CD4-positive, alpha-beta T cell treated with Interleukin-15 for 4 hours (primary cell): ENCODE results near the gene SLC22A15.

ENCODE experiments used
- DNase-seq: peaks from one replicate; pipeline ENCODE4 v3.0.0-alpha.2; 2020; ENCODE audit warnings: low spot score

SLC22A15 gene

DNA sequence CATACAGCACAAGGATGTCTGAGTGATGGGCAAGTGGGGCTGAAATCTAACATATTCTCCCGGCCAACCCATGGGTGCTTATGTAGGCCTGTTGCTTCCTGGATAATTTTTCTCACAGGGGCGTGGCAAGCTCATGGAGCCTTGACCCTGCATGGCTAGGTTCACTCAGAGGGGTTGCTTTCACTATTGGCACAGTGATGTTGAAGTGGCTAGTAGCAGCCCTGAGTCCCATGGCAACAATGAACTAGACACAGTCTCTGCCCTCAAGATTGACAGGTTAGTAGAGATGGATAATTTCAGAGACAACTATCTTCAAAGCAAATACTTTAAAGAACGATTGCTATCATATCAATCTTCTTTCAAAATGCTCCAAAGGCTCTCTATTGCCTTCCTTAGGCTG is 128.4 kb downstream of the SLC22A15 start:
- no peak for DNase-seq

- no peak for DNase-seq
Observed at GRCh38 chr1:116105996-116106395, 129.7 kb downstream of the SLC22A15 start.

GRCh38 chr1:116106646-116107045 is 130.3 kb downstream of the SLC22A15 start:
- DNase-seq: no peak

GRCh38 chr1:116107371-116107770 is 131.1 kb downstream of the SLC22A15 start:
- no peak for DNase-seq

DNA sequence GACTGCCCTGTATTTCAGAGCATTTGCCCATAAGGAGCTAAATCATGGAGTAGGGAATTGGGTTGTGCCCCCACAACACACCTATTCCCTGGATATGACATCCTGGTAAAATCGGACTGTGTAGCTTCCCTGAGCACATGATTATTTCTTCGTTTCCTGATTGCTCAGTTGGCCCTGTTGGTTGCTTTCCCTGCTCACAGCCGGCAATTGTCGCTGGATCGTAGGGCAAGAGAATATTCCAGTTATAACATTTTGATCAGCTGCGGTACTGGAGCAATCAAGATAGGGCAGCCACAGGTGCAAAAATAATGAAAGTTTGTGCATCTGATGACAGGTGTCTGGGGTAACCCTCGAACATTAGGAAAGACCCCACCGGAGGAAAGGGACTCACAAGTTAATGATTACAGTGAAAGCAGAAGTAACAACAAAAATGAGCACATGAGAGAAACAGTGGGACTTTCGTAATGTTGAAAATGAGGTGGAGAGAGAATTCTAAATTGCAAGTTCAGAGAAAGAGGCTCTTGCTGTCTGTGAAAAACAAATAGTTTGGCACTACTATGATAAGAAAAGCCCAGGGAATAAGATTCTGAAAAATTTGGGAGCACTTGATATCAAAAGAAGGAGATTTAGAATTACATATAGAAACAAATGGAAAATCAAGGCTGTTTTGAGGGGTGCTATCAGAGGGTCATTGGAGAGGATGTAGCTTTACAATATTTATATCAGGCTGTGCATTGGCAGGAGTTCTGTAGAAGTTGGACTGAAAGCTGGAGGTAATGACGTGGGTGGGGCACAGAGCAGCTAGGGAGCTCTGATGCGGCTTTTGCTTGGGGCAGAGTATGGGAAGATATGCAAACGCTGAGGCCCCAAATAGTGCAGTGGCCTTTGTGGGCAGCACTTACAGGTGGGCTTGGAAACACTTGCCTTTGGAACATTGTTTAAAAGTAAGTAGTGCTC is 134.5 kb downstream of the SLC22A15 start, which contains the start of gene MAB21L3:
MAB21L3 (plus strand) TSS at position 833 of the 957 bp plus-strand sequence. CDS start 1,217 bp downstream, outside the sequence.
- no peak for DNase-seq

DNA sequence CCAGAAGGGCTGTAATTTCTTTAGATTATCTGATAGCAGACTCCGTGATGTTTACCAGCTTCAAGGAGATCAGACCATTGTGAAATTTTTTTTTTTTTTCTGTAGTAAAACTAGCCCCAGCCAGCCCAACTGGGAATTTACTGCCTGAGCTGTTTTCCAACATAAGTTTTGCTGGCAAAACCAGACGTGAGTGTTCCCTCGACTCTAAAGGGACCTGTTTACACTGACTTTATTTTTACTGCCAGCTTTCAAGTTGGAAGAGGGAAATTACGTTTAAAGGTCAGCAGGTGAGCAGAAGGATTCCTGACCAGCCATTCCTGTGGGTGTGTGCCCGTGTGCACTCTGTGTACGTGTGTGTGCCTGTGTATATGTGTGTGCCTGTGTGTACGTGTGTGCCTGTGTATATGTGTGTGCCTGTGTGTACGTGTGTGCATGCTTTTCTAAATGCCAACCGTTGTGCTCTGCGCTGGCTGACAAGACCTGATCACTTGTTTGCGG is 135.3 kb downstream of the SLC22A15 start:
- DNase-seq: no peak

DNA sequence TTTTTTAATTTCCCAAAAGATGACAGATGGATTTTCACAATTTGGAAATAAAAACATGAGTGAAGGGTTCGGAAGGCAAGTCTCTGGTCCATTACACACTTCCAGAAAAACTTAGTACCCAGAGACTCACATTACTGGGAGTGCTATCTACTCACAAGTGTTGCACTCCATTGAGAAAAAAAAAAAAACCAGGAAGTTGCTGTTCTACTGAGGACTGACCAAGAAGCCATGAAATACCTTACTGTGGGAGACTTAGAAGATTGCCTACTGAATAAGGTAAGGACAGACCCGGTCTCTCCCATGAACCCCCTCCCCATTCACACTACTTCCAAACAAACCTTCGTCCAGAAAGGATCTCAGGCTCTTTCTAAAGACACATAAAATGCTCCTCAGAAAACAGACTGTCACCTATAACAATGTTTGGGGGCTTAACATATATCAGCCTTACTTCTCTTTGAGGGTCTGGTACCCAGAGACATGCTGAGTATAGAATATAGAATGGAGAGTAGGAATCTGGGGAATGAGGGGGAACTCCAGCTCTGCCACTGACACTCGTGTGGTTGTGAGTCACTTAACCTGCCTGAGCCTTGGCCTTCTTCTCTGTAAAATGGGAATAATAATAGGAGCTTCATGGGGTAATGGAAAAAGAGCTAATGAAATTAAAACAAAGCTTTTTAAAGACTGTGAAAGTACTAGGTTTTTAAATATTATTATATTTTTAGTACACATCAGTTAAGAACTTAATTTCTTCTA is 136.3 kb downstream of the SLC22A15 start:
- DNase-seq: no peak

- no peak for DNase-seq
Observed at GRCh38 chr1:116113615-116114014, 137.3 kb downstream of the SLC22A15 start.

DNA sequence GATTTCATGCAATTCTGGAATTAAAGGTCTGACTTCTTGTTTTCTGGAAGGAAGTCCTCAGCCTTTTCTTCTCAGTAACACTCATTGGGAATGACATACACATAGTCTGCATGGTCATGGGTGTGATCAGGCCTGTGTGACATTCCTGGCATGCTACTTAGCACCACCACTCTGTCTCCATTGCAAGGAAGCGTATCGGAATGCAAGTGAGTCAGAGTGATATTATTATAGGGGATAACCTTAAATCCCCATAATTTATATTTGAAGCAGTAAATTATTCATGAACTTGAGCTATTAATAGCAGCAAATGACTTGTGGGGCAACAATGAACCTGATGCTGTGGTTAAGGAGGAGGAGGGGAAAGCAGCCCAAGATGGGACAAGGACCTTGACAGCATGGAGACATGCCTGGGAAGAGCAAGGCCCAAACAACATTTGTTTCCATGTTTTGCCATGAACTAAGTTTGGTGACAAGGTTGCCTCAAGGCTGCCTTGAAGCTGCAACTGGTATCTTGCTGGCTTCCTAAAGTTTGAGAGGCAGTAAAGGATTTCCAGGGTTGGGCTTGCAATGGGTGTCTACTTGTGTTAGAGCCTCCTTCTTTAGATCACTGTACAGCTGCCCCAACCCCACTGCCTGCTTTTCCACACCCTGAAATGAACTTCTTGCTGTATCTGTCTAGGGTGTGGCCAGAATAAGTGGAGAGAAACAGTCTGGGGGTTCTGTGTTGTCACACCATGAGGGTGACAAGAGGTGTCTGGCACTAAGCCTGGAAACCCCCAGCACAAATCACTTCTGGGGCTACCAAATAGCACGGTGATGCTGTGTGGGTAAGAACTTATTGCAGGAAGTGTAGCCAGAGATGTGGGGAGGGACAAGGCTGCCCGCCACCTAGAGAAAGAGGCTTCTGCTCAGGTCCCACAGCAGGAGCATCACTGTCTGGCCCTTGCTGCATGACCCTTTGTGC is 139.4 kb downstream of the SLC22A15 start:
- no peak for DNase-seq

- no peak for DNase-seq
Observed at GRCh38 chr1:116118471-116118870, 142.2 kb downstream of the SLC22A15 start.
